Spleen (tissue), 11 donors: ENCODE results near the gene GRIK4. TPM values are rescaled to one million over a fixed set of nuclear protein-coding genes. Genes with fewer than 3 reads are reported as not detected.

ENCODE experiments used
- DNase-seq: peaks from one replicate; pipeline ENCODE4 v3.0.0-alpha.2; 2020
- H3K27ac ChIP-seq, 8 donors: fragments of 200-600 bp; sonication (generic) in 7 of 8; 1 replicate in 4 of 8; 2 replicates in 4 of 8; pipeline versions ENCODE4 v1.5.0 to v1.8.0; 2016 to 2021; ENCODE audit warnings: inconsistent platforms in 4 of 8, mild to moderate bottlenecking in 4 of 8, moderate library complexity in 1 of 8
- H3K27me3 ChIP-seq, 7 donors: fragments of 200-600 bp; sonication (generic) in 6 of 7; replicated peaks in 1 of 7; 1 replicate in 4 of 7; 2 replicates in 3 of 7; pipeline versions ENCODE4 v1.5.0 to v1.8.0; 2016 to 2021; ENCODE audit warnings: inconsistent platforms in 3 of 7, mild to moderate bottlenecking in 1 of 7
- H3K36me3 ChIP-seq, 6 donors: fragments of 200-600 bp; sonication (generic) in 5 of 6; 1 replicate in 4 of 6; 2 replicates in 2 of 6; pipeline versions ENCODE4 v1.5.0 to v1.8.0; 2016 to 2021; ENCODE audit warnings: inconsistent platforms in 2 of 6
- H3K4me1 ChIP-seq, 6 donors: fragments of 200-600 bp; sonication (generic) in 5 of 6; 1 replicate in 3 of 6; 2 replicates in 3 of 6; pipeline versions ENCODE4 v1.5.0 to v1.8.0; 2016 to 2021; ENCODE audit warnings: inconsistent platforms in 3 of 6
- H3K4me3 ChIP-seq, 8 donors: fragments of 200-600 bp; sonication (generic) in 7 of 8; 1 replicate in 4 of 8; 2 replicates in 4 of 8; pipeline versions ENCODE4 v1.5.0 to v1.8.0; 2016 to 2021; ENCODE audit warnings: inconsistent platforms in 4 of 8, mild to moderate bottlenecking in 4 of 8, moderate library complexity in 2 of 8
- H3K9me3 ChIP-seq, 8 donors: fragments of 200-600 bp; sonication (generic) in 7 of 8; 1 replicate in 4 of 8; 2 replicates in 4 of 8; pipeline versions ENCODE4 v1.5.0 to v1.8.0; 2016 to 2021; ENCODE audit warnings: inconsistent platforms in 4 of 8
- CTCF ChIP-seq, 11 experiments: fragments of 200-600 bp in 7 of 11; fragments of 450-650 bp in 4 of 11; sonication (generic) in 4 of 11; IDR thresholded peaks in 8 of 11; conservative IDR thresholded peaks in 3 of 11; 1 replicate in 7 of 11; 2 replicates in 4 of 11; pipeline versions ENCODE4 v1.4.0 to v1.8.0; 2016 to 2021; ENCODE audit warnings: antibody characterized with exemption in 11 of 11, inconsistent platforms in 4 of 11, mild to moderate bottlenecking in 1 of 11
- POLR2A ChIP-seq, 3 donors: fragments of 450-650 bp; IDR thresholded peaks; one replicate each; pipeline ENCODE4 v1.5.1; 2017; ENCODE audit warnings: antibody characterized with exemption in 3 of 3, mild to moderate bottlenecking in 1 of 3
- POLR2AphosphoS5 ChIP-seq, 3 donors: sonication (generic); formaldehyde crosslinking; IDR thresholded peaks; one replicate each; pipeline ENCODE4 v1.5.1; 2017; ENCODE audit warnings: antibody characterized with exemption in 3 of 3
- WGBS, 5 donors: extraction: QIAGEN DNeasy Blood & Tissue Kit in 3 of 5; methylation state at CpG; one replicate each; pipeline versions ENCODE4 v1.1.5 to v1.1.7; 2013 to 2018; 5-methylcytosine and 5-hydroxymethylcytosine counted together
- intact Hi-C: fragments of 100-400 bp; cut with DNase I; formaldehyde crosslinking; loops from one replicate; pipeline ENCODE4 v1.15.0; 2023; ENCODE audit warnings: low total_unique reads
- polyA plus RNA-seq, 3 donors: library from polyadenylated mRNA; stranded (reverse); fragments of 200-250 nt; gene quantifications; one replicate each; pipeline ENCODE4 v1.2.1, GENCODE V29; 2013
- total RNA-seq, 7 donors: library from RNA; depleted of rRNA in 3 of 7; stranded (reverse); fragments of >200 nt in 3 of 7; fragmentation: NEBNext Ultra II Directional in 4 of 7; extraction: Animal tissue kit (Norgen Biotek cat#: 25700) in 4 of 7; gene quantifications; one replicate each; pipeline versions ENCODE4 v1.1.0 to v1.2.1, GENCODE V29; 2016 to 2021
- donor health status: healthy with polysubstance abuse.
- donor health status: DM: no; HTN: no; CAD: no; lungs with moderate emphysema.
- donor health status: DM: no; HTN: no; CAD: no.
- donor health status: Bipolar disorder and iron deficiency.
- donor health status: healthy.
- donor health status: DM: no; HTN: no; CAD: no.
- donor health status: DM: yes; HTN: yes; CAD: no.

GRIK4 gene
- total and polyA plus RNA-seq, 10 donors = 0.04 to 2.4 (median 0.59) TPM

GRCh38 chr11:120928627-120929026, 417.1 kb downstream of the GRIK4 start:
- H3K4me1 ChIP-seq = peaks cover 0 to 4% (median 0%) of the 10 kb centered on the region in 6 donors
- DNase-seq = no peak
- WGBS, 5 donors = 71 to 84% (median 80%) methylated on average over 10 to 14 of the region's 14 CpGs
- TF ChIP-seq POLR2A (IDR thresholded peaks at IDR 0.05) (no peak), POLR2AphosphoS5 (IDR thresholded peaks at IDR 0.05) (no peak), CTCF (IDR thresholded peaks at IDR 0.05 in 8 of 11, conservative IDR thresholded peaks at IDR 0.05 in 3 of 11) (no peak)
- H3K27ac ChIP-seq = no peak overlapping the region
- intact Hi-C loops = no loop called here
- no peak overlapping the region for H3K4me3 ChIP-seq
- H3K9me3 ChIP-seq = no peaks in the 10 kb centered on the region
- H3K36me3 ChIP-seq = no peaks in the 10 kb centered on the region
- peaks cover 0 to 9% (median 0%) of the 10 kb centered on the region in 7 donors for H3K27me3 ChIP-seq

- DNase-seq = no peak
- TF ChIP-seq POLR2A (IDR thresholded peaks at IDR 0.05) (no peak), CTCF (IDR thresholded peaks at IDR 0.05 in 8 of 11, conservative IDR thresholded peaks at IDR 0.05 in 3 of 11) (no peak), POLR2AphosphoS5 (IDR thresholded peaks at IDR 0.05) (no peak)
- WGBS, 5 donors = 89 to 96% (median 89%) methylated on average over 10 to 11 of the region's 11 CpGs
- Histone ChIP-seq H3K4me3 (no peak overlapping the region), H3K27me3 (peaks cover 0 to 11% (median 0%) of the 10 kb centered on the region in 7 donors), H3K36me3 (no peaks in the 10 kb centered on the region), H3K27ac (no peak overlapping the region), H3K4me1 (peaks cover 0 to 4% (median 0%) of the 10 kb centered on the region in 6 donors), H3K9me3 (no peaks in the 10 kb centered on the region)
- intact Hi-C loops = no loop called here
These were observed 417.5 kb downstream of the GRIK4 start for GRCh38 chr11:120929090-120929489.

- intact Hi-C loops = no loop called here
- H3K27me3 ChIP-seq = peaks cover 0 to 17% (median 0%) of the 10 kb centered on the region in 7 donors
- TF ChIP-seq CTCF (IDR thresholded peaks at IDR 0.05 in 8 of 11, conservative IDR thresholded peaks at IDR 0.05 in 3 of 11) (peak in 7 of 11 experiments; percentile 31 to 56 (median 49)), POLR2AphosphoS5 (IDR thresholded peaks at IDR 0.05) (no peak), POLR2A (IDR thresholded peaks at IDR 0.05) (no peak)
- H3K4me1 ChIP-seq = peaks cover 0 to 4% (median 0%) of the 10 kb centered on the region in 6 donors
- H3K36me3 ChIP-seq = no peaks in the 10 kb centered on the region
- no peaks in the 10 kb centered on the region for H3K9me3 ChIP-seq
- H3K4me3 ChIP-seq = no peak overlapping the region
- H3K27ac ChIP-seq = no peak overlapping the region
- DNase-seq = no peak
- 30 to 47% (median 33%) methylated on average over 10 to 13 of the region's 13 CpGs for WGBS, 5 donors
These were observed 418.2 kb downstream of the GRIK4 start for GRCh38 chr11:120929664-120930154.

GRCh38 chr11:120931057-120931779, 419.7 kb downstream of the GRIK4 start:
- TF ChIP-seq POLR2A (IDR thresholded peaks at IDR 0.05) (no peak), CTCF (IDR thresholded peaks at IDR 0.05 in 8 of 11, conservative IDR thresholded peaks at IDR 0.05 in 3 of 11) (peak in 1 of 11 experiments; percentile 18), POLR2AphosphoS5 (IDR thresholded peaks at IDR 0.05) (no peak)
- DNase-seq = no peak
- peaks cover 0 to 24% (median 0%) of the 10 kb centered on the region in 7 donors for H3K27me3 ChIP-seq
- peaks cover 0 to 3% (median 0%) of the 10 kb centered on the region in 6 donors for H3K4me1 ChIP-seq
- intact Hi-C loops = no loop called here
- no peaks in the 10 kb centered on the region for H3K36me3 ChIP-seq
- WGBS, 5 donors = 61 to 76% (median 75%) methylated on average over 4 of the region's 4 CpGs
- no peak overlapping the region for H3K4me3 ChIP-seq
- no peak overlapping the region for H3K27ac ChIP-seq
- no peaks in the 10 kb centered on the region for H3K9me3 ChIP-seq
